DOHH2 (cell line): ENCODE results near the gene PRRG1.
"Not testable (repeated sequence)": the region's sequence is repeated elsewhere in the genome, so short reads cannot be mapped to it uniquely, and the experiment has no call there.

Experiments
- CTCF ChIP-seq: fragments of 200-600 bp; sonication (generic); IDR thresholded peaks from one replicate; pipeline ENCODE4 v1.5.1; 2014; ENCODE audit warnings: antibody characterized with exemption, mild to moderate bottlenecking, low read depth, low read length; ENCODE audit not compliant: poor library complexity, severe bottlenecking
- EZH2phosphoT487 ChIP-seq: fragments of 200-600 bp; sonication (generic); IDR thresholded peaks from 2 replicates; pipeline ENCODE4 v1.6.1; 2017; ENCODE audit warnings: borderline replicate concordance, mild to moderate bottlenecking, antibody characterized with exemption, low read length, moderate library complexity, mixed read lengths

- TF ChIP-seq CTCF, EZH2phosphoT487: not testable (repeated sequence)
These were observed 149.2 kb downstream of the PRRG1 start for GRCh38 chrX:37498323-37498722.
